KOPT-K1 (cell line): Measurements from ENCODE around the gene MACROD2.

Experiments
- H3K27ac ChIP-seq: fragments of 200-600 bp; sonication (generic); 2 replicates; pipeline ENCODE4 v1.5.1; 2016; ENCODE audit warnings: antibody characterized with exemption, mild to moderate bottlenecking, low read depth, low read length; ENCODE audit not compliant: poor library complexity, severe bottlenecking
- H3K36me3 ChIP-seq: fragments of 200-600 bp; sonication (generic); 2 replicates; pipeline ENCODE4 v1.5.1; 2017; ENCODE audit warnings: antibody characterized with exemption, mild to moderate bottlenecking, low read length, moderate library complexity; ENCODE audit not compliant: insufficient read depth
- H3K9me3 ChIP-seq: fragments of 200-600 bp; sonication (generic); 2 replicates; pipeline ENCODE4 v1.5.1; 2017; ENCODE audit warnings: antibody characterized with exemption, low read length, mild to moderate bottlenecking; ENCODE audit not compliant: insufficient read depth, poor library complexity, severe bottlenecking

The MACROD2 gene

DNA sequence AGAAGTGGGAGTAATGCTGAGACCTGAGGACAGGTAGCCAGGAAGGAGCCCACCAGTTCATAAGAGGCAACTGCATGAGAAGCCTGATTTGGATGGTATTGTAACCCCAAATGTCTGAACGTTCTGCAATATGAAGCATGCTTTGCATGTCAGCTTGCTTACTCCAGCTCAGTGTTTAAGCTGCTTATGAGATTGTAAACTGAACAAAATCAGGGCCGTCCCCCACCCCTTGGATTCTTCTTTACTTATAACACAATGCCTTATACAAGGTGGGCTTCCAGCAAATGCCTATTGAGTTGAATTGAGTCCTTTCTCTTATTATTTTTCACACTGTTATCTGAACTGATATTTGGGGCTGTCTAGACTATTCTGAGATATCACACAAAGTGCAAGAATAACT is 1816.6 kb downstream of the MACROD2 start:
- no peak overlapping the region for H3K27ac ChIP-seq
- no peaks in the 10 kb centered on the region for H3K9me3 ChIP-seq
- no peaks in the 10 kb centered on the region for H3K36me3 ChIP-seq

DNA sequence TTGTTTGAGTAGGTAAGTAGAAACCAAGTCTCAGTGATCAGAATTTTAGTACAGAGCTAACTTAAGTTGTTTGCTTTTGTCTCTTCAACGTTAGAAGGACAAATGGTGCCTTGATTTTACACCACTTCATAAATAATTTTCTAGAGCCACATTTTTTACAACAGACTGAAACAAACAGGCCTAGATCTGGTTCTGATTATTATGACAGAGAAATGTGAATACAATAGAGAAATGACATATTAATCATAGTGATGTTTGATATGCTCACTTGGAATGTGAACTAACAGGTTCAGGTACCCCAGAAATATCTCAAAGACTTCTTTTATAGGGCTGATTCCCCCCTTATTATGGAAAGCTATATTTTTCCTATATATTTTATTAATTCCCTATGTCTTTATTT is 1817.4 kb downstream of the MACROD2 start:
- H3K9me3 ChIP-seq = no peaks in the 10 kb centered on the region
- H3K36me3 ChIP-seq = no peaks in the 10 kb centered on the region
- H3K27ac ChIP-seq = no peak overlapping the region

DNA sequence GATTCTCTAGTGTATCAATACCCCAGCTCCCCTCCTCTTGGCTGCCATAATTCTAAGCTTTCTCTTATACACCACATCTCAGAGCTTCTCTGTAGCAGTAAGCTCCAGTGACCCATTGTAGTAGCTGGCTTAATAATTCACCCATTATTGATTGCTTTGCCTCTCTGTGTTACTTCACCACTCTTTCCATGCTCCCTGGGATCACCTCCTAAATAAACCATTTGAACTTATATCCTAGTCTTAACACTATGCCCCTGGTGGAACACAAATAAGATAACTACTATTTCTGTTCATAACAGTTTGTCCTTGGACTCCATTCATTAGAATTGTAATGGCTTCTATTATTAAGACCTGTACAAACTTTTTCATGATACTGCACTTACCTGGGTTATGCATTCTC is 1819.0 kb downstream of the MACROD2 start:
- no peaks in the 10 kb centered on the region for H3K36me3 ChIP-seq
- H3K9me3 ChIP-seq = no peaks in the 10 kb centered on the region
- H3K27ac ChIP-seq = no peak overlapping the region

DNA sequence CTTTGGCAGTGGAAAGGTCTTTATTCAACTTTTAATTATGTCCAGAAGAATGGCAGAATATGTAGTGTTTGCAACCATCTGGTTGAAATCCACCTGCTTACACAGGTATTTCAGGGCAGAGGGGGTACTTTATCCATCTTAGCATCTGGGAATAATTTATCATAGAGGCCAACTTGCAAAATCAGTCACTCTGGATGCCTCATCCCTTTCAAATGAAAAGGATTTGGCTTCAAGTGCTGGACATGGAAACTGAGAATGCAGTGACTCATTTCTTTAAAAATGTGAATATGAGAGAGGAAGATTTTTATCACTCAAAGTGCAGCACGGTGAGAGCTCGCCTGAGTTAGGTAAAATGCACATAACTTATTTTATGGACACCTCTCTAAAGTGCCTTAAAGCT is 1819.6 kb downstream of the MACROD2 start:
- Histone ChIP-seq H3K27ac (no peak overlapping the region), H3K36me3 (no peaks in the 10 kb centered on the region), H3K9me3 (no peaks in the 10 kb centered on the region)

DNA sequence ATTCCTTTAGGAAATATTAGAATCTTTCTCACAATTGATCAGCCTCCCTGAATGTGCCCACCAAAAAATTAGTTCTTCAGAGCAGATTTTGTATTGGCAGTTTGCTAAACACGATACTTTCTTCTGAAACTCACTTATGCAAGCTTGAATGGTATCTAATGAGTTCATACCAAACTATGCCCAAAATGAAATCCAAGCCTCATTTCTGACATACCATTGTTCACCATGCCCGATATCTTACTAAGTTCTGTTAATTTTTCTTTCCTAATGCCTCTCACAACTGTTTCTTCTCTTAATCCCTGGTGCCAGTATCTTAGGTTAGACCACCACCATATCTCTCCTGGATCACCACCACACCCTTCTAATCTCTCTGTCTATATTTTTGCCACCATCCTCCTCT is 1822.0 kb downstream of the MACROD2 start:
- Histone ChIP-seq H3K27ac (no peak overlapping the region), H3K9me3 (no peaks in the 10 kb centered on the region), H3K36me3 (no peaks in the 10 kb centered on the region)

DNA sequence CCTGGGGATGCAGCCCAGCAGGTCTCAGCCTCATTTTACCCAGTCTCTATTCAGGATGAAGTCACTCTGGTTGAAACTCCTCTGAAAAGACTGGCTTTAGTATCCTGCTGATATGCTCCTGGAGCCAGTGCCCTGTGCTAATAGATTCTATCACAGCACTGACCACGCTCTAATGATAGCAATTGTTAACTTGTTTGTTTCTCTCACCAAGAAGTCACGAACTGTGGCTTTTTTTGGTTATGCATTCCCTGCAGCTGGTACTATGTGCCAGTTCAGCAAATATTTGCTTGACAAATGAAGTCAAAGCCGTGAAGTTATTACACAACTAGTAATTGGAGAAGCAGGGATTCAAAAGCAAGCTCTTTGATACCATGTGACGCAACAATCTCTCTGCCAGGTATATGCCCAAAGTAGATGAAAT is 1823.3 kb downstream of the MACROD2 start:
- Histone ChIP-seq H3K9me3 (no peaks in the 10 kb centered on the region), H3K27ac (no peak overlapping the region), H3K36me3 (no peaks in the 10 kb centered on the region)

DNA sequence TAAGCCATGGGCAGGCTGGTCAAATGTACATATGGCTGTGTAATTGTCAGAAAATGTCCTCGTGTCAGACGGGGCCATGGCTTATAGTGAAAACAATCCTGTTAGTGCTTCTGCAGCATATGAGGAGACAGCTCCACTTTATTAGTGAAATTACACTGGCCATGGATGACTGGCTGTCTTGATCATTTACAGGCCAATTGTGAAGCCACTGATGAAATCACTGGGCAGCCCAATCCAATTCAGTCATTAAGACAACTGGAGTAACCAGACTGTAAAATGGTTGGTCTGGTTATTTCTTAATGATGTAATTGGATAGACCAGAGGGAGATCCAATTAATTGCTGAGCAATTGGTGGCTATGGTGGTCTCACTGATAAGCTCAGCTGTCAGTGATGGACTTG is 1828.4 kb downstream of the MACROD2 start:
- H3K9me3 ChIP-seq = no peaks in the 10 kb centered on the region
- H3K27ac ChIP-seq = no peak overlapping the region
- no peaks in the 10 kb centered on the region for H3K36me3 ChIP-seq

DNA sequence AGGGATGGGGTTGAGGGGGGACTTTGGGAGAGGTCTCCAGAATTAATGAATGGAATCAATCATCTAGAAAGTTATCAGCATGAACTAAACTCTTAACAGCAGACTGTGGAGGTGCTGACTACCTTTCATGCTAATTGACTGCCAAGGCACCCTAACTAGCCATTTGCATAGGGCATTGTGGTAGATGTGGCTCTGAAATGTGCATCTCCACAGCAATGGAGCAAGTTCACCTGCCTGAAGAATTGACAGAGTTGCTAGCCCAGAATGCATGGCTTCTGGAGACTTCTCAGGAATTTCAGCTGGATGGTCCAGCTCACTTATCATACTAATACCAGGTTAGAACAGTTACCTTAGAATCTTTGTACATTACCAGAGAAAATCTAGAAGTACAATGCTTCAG is 1832.3 kb downstream of the MACROD2 start:
- Histone ChIP-seq H3K27ac (no peak overlapping the region), H3K9me3 (no peaks in the 10 kb centered on the region), H3K36me3 (no peaks in the 10 kb centered on the region)

DNA sequence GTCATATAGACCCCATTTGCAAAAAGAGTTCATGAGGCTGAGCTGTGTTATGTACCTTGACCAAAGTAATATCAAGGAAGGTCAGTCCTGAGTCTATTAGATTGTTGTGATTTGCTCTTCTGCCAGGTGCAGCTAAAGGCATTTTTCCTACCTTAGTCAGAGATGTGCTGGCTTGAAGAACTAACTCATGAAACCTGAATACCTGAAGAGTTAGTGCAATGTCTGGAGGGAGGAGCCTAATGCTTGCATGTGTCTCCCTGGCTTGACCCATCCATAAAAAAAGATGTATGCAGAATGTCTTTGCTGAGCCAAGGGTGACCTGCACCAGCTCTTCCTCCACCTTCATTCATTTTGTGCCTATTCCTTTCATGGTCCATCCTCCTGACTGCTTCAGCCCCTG is 1835.9 kb downstream of the MACROD2 start:
- H3K9me3 ChIP-seq = no peaks in the 10 kb centered on the region
- H3K27ac ChIP-seq = no peak overlapping the region
- H3K36me3 ChIP-seq = no peaks in the 10 kb centered on the region

DNA sequence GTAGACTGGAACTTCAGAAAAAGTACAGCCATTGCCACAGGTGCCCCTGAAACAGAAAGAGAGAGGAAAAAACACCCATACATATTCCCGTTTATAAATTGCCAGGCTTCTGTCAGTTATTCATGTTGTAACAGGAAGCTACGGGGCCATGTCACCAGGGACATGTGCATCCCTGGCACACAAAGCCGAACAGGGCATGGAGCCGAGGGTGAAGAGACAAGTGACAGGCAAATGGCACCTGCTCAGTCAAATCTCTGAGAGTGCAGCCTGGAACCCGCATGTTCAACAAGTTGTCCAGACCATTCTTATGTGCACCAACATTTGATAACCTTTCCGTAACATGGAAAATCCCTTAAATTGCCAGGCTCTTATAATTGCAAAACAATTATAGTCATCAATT is 1837.2 kb downstream of the MACROD2 start:
- Histone ChIP-seq H3K9me3 (no peaks in the 10 kb centered on the region), H3K27ac (no peak overlapping the region), H3K36me3 (no peaks in the 10 kb centered on the region)

DNA sequence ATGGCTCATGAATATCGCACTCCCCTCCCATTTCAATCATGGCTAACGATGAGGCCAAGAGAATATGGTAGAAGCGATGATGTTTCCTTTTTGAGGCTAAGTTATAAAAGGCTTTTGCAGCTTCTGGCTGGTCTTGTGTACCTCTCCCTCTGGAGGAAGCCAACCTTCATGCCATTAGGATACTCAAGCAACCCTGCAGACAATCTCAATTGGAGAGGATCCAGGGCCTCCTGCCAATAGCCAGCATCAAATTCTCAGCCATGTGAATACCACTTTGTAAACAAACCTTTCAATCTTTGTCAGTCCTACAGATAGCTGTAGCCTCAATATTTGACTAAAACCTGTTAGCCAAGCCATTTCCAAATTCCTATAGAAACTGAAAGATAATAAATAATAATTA is 1839.5 kb downstream of the MACROD2 start:
- no peaks in the 10 kb centered on the region for H3K36me3 ChIP-seq
- H3K27ac ChIP-seq = no peak overlapping the region
- no peaks in the 10 kb centered on the region for H3K9me3 ChIP-seq

DNA sequence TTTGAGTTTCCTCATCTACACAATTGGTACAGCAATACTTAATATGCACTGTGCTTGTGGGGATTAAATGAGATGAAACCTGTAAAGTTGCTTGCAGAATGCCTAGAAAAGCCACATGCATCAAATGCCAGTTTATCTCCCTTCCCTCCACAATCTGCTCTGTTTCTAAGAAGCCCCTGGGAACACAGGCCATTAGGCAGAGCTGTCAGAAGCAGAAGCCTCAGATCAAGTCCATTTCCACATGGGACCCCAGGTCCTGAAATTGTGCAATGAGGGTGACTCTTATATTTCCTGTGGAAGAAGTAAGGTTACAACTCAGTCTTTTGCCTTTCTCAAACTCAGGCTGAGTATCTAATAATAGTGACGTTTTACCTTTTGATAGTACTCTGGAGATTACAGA is 1840.5 kb downstream of the MACROD2 start:
- Histone ChIP-seq H3K36me3 (no peaks in the 10 kb centered on the region), H3K9me3 (no peaks in the 10 kb centered on the region), H3K27ac (no peak overlapping the region)

DNA sequence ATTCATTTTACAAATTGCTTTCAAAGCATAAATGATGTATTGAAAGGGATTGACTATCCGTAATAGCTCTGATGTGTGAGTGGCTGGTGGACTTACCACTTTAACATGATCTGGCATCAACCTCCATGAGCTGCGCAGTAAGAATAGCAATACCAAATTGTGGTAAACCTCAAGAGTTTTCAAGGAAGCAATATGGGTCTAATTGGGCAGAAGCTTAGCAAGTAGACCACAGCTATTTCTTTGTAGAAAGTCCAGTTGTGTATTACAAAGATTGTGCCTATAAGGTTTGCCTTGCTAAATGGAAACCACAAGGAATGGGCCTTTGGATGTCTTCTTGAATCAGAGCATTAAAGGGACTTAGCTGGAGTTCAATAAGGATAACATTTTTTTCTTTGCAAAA is 1841.3 kb downstream of the MACROD2 start:
- H3K36me3 ChIP-seq = no peaks in the 10 kb centered on the region
- no peaks in the 10 kb centered on the region for H3K9me3 ChIP-seq
- H3K27ac ChIP-seq = no peak overlapping the region

DNA sequence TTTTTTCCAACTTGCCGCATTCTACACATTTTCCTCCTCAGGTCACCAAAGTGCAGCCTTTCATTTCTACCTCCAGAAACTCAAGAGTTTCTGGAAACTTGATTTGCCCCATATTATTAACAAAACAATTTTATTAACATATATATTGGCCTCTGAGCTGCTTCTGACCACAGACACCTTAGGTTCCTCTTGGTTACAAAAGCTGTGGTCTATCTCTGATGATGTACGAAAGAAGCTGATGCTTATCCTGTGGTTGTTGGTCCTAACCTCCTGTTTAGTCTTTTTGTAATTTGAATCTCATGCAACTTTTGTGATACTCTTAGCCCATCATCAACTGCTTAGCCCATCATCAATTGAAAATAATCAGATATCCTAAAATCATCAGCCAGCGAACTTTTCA is 1842.2 kb downstream of the MACROD2 start:
- Histone ChIP-seq H3K9me3 (no peaks in the 10 kb centered on the region), H3K27ac (no peak overlapping the region), H3K36me3 (no peaks in the 10 kb centered on the region)

DNA sequence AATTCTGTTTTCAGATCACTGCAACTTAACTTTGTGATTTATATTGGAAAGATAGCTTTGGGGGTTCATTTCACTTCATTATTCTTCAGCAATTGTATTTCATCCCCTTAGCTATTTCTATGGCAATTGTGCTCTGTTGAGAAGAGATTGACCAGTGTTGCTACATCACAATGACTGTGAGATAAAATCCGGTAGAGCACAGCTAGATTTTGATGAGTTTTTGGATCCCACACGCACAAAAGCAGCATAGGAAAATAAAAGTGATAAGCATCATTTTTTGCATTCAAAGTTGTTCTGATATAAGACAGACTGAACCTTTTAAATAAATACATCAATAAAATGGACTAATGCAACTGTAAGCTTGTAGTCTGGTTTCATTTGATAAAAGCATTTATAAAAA is 1843.2 kb downstream of the MACROD2 start:
- Histone ChIP-seq H3K27ac (no peak overlapping the region), H3K36me3 (no peaks in the 10 kb centered on the region), H3K9me3 (no peaks in the 10 kb centered on the region)

DNA sequence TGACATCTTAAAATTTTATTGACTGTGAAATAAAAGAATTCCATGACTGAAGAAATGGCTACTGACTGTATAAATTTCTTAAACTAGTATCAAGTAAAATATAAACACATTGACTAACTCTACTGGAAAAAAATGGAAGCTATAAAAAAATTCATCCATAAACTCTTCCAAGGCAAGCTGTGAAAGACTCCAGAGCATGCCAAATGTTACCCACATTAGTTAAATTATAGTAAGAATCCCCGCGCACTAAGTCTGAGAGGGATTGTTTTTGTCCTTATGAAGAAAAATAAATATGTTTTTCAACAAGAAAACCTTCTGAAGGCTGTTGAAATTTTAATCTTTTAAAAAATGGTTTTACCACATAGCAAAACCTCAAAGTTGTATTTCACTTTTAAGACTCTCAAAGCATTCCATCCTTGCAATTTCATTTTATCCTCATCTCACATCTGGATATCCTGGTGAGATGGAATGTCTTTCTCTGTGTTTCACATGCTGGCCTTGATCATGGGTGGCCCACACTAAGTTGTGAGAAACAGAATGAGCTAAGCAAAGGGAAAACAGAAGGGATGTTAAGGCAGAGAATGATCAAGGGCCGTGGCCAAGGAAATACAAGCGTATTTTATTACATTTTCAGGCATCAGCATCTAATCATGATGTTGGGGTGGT is 1845.5 kb downstream of the MACROD2 start:
- Histone ChIP-seq H3K27ac (no peak overlapping the region), H3K36me3 (no peaks in the 10 kb centered on the region), H3K9me3 (no peaks in the 10 kb centered on the region)
